ENCODE results near the gene TNFRSF12A.

Gene TNFRSF12A

GRCh38 chr16:3012828-3013420 lies 7.2 kb upstream of the TNFRSF12A start, which contains the start of gene CLDN9:
TSS of gene CLDN9 (plus strand) at chr16:3012923. CDS start at chr16:3013363, 440 bp downstream.
- DNase-seq, result no peak

- no peak for DNase-seq
These were observed 6.6 kb upstream of the TNFRSF12A start for GRCh38 chr16:3013491-3013951.

GRCh38 chr16:3013998-3014690 lies 6.0 kb upstream of the TNFRSF12A start:
- DNase-seq, result no peak

GRCh38 chr16:3014971-3015370 lies 5.2 kb upstream of the TNFRSF12A start:
- DNase-seq, result no peak

GRCh38 chr16:3015865-3016521 lies 4.2 kb upstream of the TNFRSF12A start:
- DNase-seq, result no peak

- no peak for DNase-seq
These were observed 2.8 kb upstream of the TNFRSF12A start for GRCh38 chr16:3017344-3017743.

- peak; percentile 24 for DNase-seq
These were observed 2.2 kb upstream of the TNFRSF12A start, which contains the start of gene CLDN6 for GRCh38 chr16:3017794-3018506. TSS of gene CLDN6 (minus strand) at chr16:3018183. CDS start at chr16:3016021, 2,162 bp downstream.

GRCh38 chr16:3019594-3020246 lies 448 bp upstream of the TNFRSF12A start:
- no peak for DNase-seq

GRCh38 chr16:3020604-3021448 lies 658 bp downstream of the TNFRSF12A start:
- peak; percentile 96 for DNase-seq

GRCh38 chr16:3021449-3022207 lies 1.5 kb downstream of the TNFRSF12A start:
- DNase-seq, result peak; percentile 98

- peak; percentile 98 for DNase-seq
These were observed 2.1 kb downstream of the TNFRSF12A start for GRCh38 chr16:3022208-3022683.

- DNase-seq, result peak; percentile 79
These were observed 2.7 kb downstream of the TNFRSF12A start for GRCh38 chr16:3022684-3023414.

- peak; percentile 90 for DNase-seq
These were observed 3.2 kb downstream of the TNFRSF12A start for GRCh38 chr16:3023415-3023668.

GRCh38 chr16:3023669-3024478 lies 3.7 kb downstream of the TNFRSF12A start, which contains the start of the genes HCFC1R1 and THOC6:
TSS of gene HCFC1R1 (minus strand) at chr16:3023942. CDS start at chr16:3023941, 1 bp downstream.
TSS of gene THOC6 (plus strand) at chr16:3024035. CDS start at chr16:3024327, 292 bp downstream.
- DNase-seq, result peak; percentile 98

- no peak for DNase-seq
These were observed 5.1 kb downstream of the TNFRSF12A start for GRCh38 chr16:3025032-3026002.

- no peak for DNase-seq
These were observed 5.8 kb downstream of the TNFRSF12A start for GRCh38 chr16:3026003-3026378.

All from fibroblast of skin of scalp (primary cell).